Right lobe of liver (tissue), 4 donors: Measurements from ENCODE around the gene ATXN2L.

ENCODE experiments used
- CTCF ChIP-seq, 4 donors: fragments of 200-600 bp in 3 of 4; fragments of 450-650 bp in 1 of 4; IDR thresholded peaks; one replicate each; pipeline versions ENCODE4 v1.5.1 to v1.8.0; 2016 to 2022; ENCODE audit warnings: antibody characterized with exemption in 4 of 4, mild to moderate bottlenecking in 2 of 4
- POLR2A ChIP-seq: fragments of 450-650 bp; IDR thresholded peaks from one replicate; pipeline ENCODE4 v1.6.1; 2017; ENCODE audit warnings: antibody characterized with exemption, mild to moderate bottlenecking
- donor health status: DM: no; HTN: no; CAD: no.
- donor health status: DM: no; HTN: no; CAD: no.
- donor health status: DM: no; HTN: yes; CAD: no.

GRCh38 chr16:28824717-28824973 is 1.8 kb downstream of the ATXN2L start:
- TF ChIP-seq POLR2A (no peak), CTCF (IDR thresholded peaks at IDR 0.05) (no peak)
